GM19238 (cell line): ENCODE results near the gene VANGL2.
A peak's percentile ranks its signal among the peaks of the same experiment; 100 is the strongest.

Experiments used
- DNase-seq: peaks from one replicate; pipeline ENCODE4 v3.0.0; 2011; ENCODE audit warnings: low spot score; ENCODE audit not compliant: insufficient read length

The VANGL2 gene

GRCh38 chr1:160427625-160428024, 27.3 kb downstream of the VANGL2 start:
- DNase-seq, result no peak

GRCh38 chr1:160428053-160428452, 27.7 kb downstream of the VANGL2 start:
- no peak for DNase-seq

GRCh38 chr1:160428655-160429054, 28.3 kb downstream of the VANGL2 start:
- DNase-seq, result peak; percentile 51

GRCh38 chr1:160429125-160429561, 28.8 kb downstream of the VANGL2 start:
- no peak for DNase-seq

- no peak for DNase-seq
Observed at GRCh38 chr1:160429702-160430535, 29.6 kb downstream of the VANGL2 start.

- DNase-seq, result no peak
Observed at GRCh38 chr1:160431006-160431405, 30.6 kb downstream of the VANGL2 start.

- no peak for DNase-seq
Observed at GRCh38 chr1:160431571-160431970, 31.2 kb downstream of the VANGL2 start.

- DNase-seq, result no peak
Observed at GRCh38 chr1:160432371-160432786, 32.0 kb downstream of the VANGL2 start.

GRCh38 chr1:160436966-160437365, 36.6 kb downstream of the VANGL2 start:
- no peak for DNase-seq

GRCh38 chr1:160437432-160438316, 37.3 kb downstream of the VANGL2 start:
- no peak for DNase-seq

GRCh38 chr1:160438317-160438918, 38.1 kb downstream of the VANGL2 start:
- DNase-seq, result no peak

- no peak for DNase-seq
Observed at GRCh38 chr1:160438935-160439334, 38.6 kb downstream of the VANGL2 start.

- no peak for DNase-seq
Observed at GRCh38 chr1:160439718-160440117, 39.4 kb downstream of the VANGL2 start.

GRCh38 chr1:160446945-160447600, 46.7 kb downstream of the VANGL2 start:
- no peak for DNase-seq

GRCh38 chr1:160449494-160449893, 49.1 kb downstream of the VANGL2 start:
- DNase-seq, result no peak

GRCh38 chr1:160451119-160451858, 50.9 kb downstream of the VANGL2 start:
- DNase-seq, result no peak

GRCh38 chr1:160451859-160452232, 51.5 kb downstream of the VANGL2 start:
- DNase-seq, result no peak

GRCh38 chr1:160453443-160453842, 53.1 kb downstream of the VANGL2 start:
- no peak for DNase-seq

GRCh38 chr1:160454371-160455152, 54.2 kb downstream of the VANGL2 start:
- DNase-seq, result no peak

- DNase-seq, result no peak
Observed at GRCh38 chr1:160455153-160455517, 54.8 kb downstream of the VANGL2 start.
